LNCaP clone FGC (cell line): Measurements from ENCODE around the gene ACTN1.

Experiments used
- DNase-seq: peaks from one replicate; pipeline ENCODE4 v3.0.0-alpha.2; 2011; ENCODE audit warnings: low read depth
- H3K4me3 ChIP-seq: 2 replicates; pipeline ENCODE4 v1.5.1; 2011; ENCODE audit warnings: mild to moderate bottlenecking, low read depth, low read length, control low read depth
- TF ChIP-seq, protein P1 (sequence below): IDR thresholded peaks from 2 replicates; pipeline ENCODE4 v1.5.1; 2012; ENCODE audit warnings: mild to moderate bottlenecking; ENCODE audit not compliant: control insufficient read depth, insufficient read depth; ENCODE audit errors: extremely low read depth

Gene ACTN1

DNA sequence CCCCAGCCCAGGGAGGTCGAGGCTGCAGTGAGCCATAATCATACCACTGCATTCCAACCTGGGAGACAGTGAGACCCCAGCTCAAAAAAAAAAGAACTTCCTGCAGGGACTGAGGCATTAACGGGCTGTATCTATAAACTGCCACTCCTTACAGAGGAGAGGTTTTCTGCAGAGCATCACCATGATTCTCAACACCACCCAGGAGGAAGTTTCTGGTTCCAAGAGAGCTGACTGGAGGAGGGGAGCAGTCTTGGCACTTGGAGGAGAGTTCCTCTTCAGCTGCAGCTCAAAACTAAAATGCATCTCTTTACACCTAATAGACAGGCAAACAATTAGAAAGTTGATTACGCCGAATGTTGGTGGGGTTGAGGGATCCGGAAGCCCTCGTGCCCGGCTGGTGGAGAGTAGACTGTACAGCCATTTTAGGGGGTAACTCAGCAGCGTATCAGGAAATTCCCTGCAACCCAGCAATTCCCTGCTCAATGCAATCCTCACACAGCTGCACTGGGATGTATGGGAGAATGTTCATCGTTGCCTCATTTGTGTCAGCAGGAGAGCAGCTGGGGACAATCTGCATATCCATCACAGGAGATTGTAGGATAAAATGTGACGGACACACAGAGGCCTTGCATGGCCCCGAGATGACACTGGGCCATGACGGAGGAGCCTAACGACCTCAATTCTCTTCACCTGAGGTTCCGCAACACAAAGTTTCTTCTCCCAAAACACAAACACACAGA, 36.6 kb downstream of the ACTN1 start:
- TF ChIP-seq, protein P1, sequence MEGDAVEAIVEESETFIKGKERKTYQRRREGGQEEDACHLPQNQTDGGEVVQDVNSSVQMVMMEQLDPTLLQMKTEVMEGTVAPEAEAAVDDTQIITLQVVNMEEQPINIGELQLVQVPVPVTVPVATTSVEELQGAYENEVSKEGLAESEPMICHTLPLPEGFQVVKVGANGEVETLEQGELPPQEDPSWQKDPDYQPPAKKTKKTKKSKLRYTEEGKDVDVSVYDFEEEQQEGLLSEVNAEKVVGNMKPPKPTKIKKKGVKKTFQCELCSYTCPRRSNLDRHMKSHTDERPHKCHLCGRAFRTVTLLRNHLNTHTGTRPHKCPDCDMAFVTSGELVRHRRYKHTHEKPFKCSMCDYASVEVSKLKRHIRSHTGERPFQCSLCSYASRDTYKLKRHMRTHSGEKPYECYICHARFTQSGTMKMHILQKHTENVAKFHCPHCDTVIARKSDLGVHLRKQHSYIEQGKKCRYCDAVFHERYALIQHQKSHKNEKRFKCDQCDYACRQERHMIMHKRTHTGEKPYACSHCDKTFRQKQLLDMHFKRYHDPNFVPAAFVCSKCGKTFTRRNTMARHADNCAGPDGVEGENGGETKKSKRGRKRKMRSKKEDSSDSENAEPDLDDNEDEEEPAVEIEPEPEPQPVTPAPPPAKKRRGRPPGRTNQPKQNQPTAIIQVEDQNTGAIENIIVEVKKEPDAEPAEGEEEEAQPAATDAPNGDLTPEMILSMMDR: no peak
- no peak overlapping the region for H3K4me3 ChIP-seq
- DNase-seq: no peak

DNA sequence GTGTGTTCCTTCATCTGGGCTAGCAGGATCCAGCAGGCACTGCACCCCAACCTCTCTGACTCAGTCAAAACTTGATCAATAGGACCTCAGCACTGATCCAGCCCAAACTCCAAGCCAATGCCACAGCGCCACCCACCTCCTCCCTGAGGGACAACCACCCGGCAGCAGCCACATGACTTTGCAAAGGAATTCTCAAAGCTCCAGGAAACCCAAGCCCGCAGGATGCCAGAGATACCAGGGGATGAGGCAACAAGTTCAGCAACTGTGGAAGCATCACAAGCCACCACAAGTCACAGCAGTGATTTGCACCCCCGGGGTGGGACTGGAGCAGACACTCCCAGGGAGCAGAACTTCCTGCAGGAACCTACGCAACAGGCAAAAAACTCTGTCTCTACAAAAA, 37.3 kb downstream of the ACTN1 start:
- DNase-seq: no peak
- no peak overlapping the region for H3K4me3 ChIP-seq
- TF ChIP-seq, protein P1: no peak

DNA sequence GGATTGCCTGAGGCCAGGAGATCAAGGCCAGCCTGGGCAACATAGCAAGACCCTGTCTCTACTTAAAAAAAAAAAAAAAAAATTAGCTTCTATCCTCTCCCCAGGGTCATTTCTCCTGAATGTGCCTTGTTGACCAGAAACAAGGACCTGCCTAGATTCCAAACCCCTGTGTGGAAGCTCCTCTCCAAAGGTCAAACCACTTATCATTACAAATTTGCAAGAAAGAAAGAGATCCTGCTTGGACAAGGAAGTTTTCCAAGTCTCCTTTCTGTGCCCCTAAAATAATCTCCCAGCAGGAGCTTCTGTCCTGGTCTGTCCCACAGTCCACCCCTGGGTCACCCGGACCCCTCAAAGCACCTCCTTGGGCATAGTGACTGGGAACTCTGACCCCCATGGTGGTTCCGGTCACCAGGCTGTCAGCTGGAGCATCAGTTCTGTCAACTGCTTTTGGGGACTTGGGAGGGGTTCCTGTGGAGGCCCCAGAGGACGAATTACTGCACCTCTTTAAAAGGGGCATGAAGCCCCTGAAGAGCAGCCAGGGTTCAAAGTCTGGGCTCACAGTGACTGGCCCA, 38.4 kb downstream of the ACTN1 start:
- no peak for DNase-seq
- TF ChIP-seq, protein P1: no peak
- no peak overlapping the region for H3K4me3 ChIP-seq

DNA sequence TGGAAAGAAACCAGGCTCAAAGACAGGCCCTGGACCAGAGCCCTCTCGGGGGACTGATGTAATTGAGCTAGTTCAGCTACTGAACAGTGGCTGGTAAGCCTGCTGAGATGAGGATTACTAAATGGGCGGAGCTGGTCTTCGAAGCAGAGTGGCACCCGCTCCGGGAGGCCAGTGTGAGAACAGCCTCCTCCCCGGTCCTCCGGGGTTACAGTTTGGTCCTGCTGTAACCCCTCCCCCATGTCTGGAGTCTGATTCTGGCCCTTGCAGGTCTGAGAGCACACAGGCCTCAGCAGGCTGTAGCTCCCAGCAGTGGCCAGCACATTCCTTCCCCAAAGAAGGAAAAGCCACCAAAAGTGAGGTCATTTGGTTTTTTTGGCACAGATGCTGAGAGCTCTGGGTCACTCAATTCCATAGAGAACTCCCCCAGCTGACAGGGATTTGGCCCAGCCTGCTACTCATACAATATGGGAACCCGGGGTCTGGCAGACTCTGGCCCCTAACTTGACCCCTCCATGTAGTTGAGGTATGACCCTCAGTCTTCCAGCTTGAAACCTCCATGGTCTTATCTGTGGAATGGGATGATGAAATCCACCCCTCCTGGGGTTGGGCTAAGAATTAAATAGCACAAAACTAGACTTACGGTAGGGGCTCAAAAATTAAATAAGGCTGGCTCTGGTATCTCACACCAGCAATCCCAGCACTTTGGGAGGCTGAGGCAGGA, 39.0 kb downstream of the ACTN1 start:
- H3K4me3 ChIP-seq: no peak overlapping the region
- DNase-seq: no peak
- TF ChIP-seq, protein P1: no peak

DNA sequence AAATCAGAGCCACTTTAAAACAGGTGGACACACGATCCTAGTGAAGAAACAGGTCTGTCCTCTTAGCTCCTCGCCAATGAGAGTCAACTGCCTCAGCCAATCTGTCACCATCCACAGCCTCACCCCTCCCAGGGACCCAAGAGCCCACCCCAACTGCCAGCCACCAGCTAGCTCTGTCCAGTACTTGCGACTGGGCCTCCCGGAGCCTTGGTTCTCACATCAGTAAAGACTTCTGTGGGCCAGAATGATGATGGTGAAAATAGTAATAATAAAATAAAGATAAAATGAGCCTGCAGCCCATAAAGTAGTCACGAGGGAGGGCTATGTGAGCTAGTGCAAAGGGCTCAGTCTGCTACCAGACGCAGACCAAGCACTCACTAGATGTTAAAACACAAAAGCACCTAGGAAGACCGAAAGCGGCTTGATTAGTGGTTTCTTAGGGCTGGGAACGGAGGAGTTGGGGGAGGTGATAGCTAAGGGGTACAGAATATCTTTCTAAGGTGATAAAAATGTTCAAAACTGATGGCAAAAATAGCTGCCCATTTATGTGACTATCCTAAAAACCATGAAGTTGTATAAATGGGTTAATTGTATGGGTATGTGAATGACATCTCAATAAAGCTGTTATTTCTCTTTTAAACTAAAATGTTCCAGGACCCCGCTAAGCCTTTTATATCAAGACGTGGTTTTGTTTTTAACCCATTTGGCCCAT, 39.8 kb downstream of the ACTN1 start:
- TF ChIP-seq, protein P1: no peak
- H3K4me3 ChIP-seq: no peak overlapping the region
- DNase-seq: peak; percentile 42

DNA sequence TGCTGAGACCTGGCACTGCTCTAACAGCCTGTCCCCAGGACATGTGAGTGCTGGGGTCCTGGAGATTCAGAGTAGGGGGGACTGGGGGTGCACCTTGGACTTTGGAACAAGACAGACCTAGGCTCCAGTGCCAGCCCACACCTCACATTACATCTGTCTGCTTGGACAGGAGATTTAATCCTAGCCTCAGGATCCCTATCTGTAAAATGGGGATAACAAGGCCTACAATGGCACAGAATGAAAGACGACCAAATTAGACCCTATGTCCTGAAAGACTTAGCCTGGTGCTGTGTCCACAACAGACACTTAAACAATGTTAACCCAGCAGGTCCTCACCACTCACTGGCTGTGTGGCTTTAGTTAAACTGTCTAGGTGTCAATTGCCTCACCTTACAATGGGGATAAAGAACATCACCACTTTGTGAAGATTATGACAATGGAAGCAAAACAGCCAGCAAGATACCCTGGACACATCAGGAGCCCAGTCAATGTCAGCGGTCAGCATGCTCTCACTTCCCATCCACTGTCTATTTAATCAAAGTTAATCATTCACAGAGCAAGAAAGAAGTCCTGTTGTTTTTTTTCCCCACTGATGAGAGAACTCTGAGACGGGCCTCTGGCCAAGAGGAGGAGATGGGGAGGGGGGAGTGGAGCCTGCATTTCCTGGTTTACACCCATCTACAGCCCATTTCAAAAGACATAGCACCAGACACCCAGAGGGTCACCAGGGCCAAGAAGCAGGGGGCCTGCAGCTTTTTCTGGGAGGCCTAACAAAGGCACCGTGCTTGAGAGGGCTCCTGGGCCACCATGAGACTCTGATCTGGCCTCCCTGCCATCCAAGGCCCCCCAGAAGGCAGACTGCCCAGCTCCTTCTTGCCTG, 40.6 kb downstream of the ACTN1 start:
- H3K4me3 ChIP-seq: peak overlapping the region; percentile 23
- TF ChIP-seq, protein P1: no peak
- peak; percentile 64 for DNase-seq
